ENCODE data around the gene WDR7. TPM values are rescaled to one million over a fixed set of nuclear protein-coding genes. Genes with fewer than 3 reads are reported as not detected.

WDR7 gene
- total and polyA plus RNA-seq, 12 donors = 3.6 to 64.6 (median 24.2) TPM

DNA sequence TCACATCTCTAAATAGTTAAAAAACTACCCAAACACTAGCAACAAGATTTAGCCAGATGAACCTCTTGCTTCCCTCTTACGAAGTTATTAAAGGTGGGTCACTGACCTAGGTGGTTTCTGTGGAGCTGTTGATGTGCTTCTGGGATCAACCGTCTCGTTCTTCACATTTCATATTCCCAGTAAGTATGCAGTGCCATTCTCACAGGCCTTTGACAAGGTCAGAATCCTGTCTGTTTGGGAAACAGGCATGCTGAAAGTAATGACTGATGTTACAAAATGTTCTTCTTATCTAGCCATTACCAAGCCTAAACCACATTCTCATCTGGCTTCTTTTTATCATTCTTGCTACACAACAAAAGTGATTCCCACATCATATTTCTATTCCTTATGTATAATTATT lies 70.3 kb downstream of the WDR7 start:
- DNase-seq = no peak
- peaks cover 0 to 5% of the 10 kb centered on the region in 2 donors for H3K36me3 ChIP-seq (replicated peaks in 1 of 2)
- H3K27ac ChIP-seq = no peak overlapping the region
- H3K4me1 ChIP-seq (replicated peaks in 1 of 2) = no peaks in the 10 kb centered on the region
- no peak overlapping the region for H3K4me3 ChIP-seq
- intact Hi-C loops (cut with DNase I) = no loop called here
- no peaks in the 10 kb centered on the region for H3K9me3 ChIP-seq (replicated peaks in 1 of 3)
- H3K27me3 ChIP-seq = no peaks in the 10 kb centered on the region
- TF ChIP-seq, protein P1, sequence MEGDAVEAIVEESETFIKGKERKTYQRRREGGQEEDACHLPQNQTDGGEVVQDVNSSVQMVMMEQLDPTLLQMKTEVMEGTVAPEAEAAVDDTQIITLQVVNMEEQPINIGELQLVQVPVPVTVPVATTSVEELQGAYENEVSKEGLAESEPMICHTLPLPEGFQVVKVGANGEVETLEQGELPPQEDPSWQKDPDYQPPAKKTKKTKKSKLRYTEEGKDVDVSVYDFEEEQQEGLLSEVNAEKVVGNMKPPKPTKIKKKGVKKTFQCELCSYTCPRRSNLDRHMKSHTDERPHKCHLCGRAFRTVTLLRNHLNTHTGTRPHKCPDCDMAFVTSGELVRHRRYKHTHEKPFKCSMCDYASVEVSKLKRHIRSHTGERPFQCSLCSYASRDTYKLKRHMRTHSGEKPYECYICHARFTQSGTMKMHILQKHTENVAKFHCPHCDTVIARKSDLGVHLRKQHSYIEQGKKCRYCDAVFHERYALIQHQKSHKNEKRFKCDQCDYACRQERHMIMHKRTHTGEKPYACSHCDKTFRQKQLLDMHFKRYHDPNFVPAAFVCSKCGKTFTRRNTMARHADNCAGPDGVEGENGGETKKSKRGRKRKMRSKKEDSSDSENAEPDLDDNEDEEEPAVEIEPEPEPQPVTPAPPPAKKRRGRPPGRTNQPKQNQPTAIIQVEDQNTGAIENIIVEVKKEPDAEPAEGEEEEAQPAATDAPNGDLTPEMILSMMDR (IDR thresholded peaks at IDR 0.05) = no peak
- no peak for TF ChIP-seq POLR2A (IDR thresholded peaks at IDR 0.05)
- 64 to 82% (median 69%) methylated on average over 3 of the region's 3 CpGs for WGBS, 4 donors

DNA sequence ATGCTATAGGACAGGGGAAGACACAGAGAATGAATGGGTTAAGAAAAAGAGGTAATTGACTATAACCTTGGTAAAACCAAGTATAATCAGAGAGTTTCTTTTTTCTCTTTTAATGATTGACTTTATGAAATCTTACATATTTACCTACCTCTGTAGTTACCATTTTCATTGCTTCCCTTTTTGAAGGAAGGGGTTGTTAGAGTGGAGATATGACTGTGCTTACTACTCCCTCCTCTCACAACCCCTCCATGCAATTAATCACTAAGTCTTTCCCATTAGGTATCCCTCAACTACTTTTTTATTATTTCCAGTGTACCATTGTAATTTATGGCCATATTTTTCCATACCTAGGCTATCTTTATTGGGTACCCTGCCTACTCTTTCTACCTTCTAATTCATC lies 71.4 kb downstream of the WDR7 start:
- intact Hi-C loops (cut with DNase I) = no loop called here
- Histone ChIP-seq H3K27me3 (no peaks in the 10 kb centered on the region), H3K36me3 (replicated peaks in 1 of 2) (peaks cover 0 to 5% of the 10 kb centered on the region in 2 donors), H3K4me1 (replicated peaks in 1 of 2) (no peaks in the 10 kb centered on the region), H3K9me3 (replicated peaks in 1 of 3) (no peaks in the 10 kb centered on the region), H3K4me3 (no peak overlapping the region), H3K27ac (no peak overlapping the region)
- TF ChIP-seq, protein P1 (IDR thresholded peaks at IDR 0.05) = no peak
- no peak for TF ChIP-seq POLR2A (IDR thresholded peaks at IDR 0.05)
- DNase-seq = no peak

DNA sequence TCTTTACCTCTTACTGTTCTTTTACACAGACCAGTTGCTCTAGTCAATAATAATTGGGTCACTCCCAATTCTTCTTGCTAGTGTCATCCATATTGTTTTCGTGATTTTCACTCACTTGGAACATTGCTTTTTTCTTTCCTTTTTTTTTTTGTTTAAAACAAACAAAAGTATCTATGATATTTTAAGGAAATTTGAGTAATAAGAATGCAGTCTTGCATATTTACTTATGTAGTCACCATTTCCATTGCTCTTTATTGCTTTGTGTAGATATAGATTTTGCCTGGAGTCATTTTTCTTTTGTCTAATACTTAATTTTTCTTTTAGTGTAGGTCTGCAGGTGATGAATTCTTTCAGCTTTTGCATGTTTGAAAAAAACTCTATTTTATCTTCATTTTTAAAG lies 71.9 kb downstream of the WDR7 start:
- Histone ChIP-seq H3K27ac (no peak overlapping the region), H3K4me3 (no peak overlapping the region), H3K27me3 (no peaks in the 10 kb centered on the region), H3K4me1 (replicated peaks in 1 of 2) (no peaks in the 10 kb centered on the region), H3K9me3 (replicated peaks in 1 of 3) (no peaks in the 10 kb centered on the region), H3K36me3 (replicated peaks in 1 of 2) (peaks cover 0 to 3% of the 10 kb centered on the region in 2 donors)
- WGBS, 4 donors = 94 to 100% (median 98%) methylated on average over 1 of the region's 1 CpG
- intact Hi-C loops (cut with DNase I) = no loop called here
- TF ChIP-seq POLR2A (IDR thresholded peaks at IDR 0.05) = no peak
- TF ChIP-seq, protein P1 (IDR thresholded peaks at IDR 0.05) = no peak
- DNase-seq = no peak

DNA sequence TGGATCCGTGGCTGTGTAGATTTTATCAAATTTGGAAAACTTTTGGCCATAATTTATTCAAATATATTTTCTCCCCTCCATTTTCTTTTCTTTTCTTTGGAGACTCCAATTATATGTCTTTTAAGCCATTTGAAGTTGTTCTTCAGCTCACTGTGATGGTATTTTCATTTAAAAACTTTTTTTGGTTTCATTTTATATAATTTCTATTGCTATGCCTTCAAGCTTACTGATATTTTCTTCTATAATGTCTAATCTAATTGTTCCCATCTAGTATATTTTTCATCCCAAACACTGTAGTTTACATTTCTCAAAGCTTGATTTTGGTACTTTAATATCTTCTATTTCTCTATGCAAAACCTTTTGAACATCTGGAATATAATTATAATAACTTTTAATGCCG lies 72.5 kb downstream of the WDR7 start:
- WGBS, 4 donors = 97 to 98% (median 98%) methylated on average over 2 of the region's 2 CpGs
- H3K9me3 ChIP-seq (replicated peaks in 1 of 3) = no peaks in the 10 kb centered on the region
- H3K4me3 ChIP-seq = no peak overlapping the region
- H3K36me3 ChIP-seq (replicated peaks in 1 of 2) = no peaks in the 10 kb centered on the region
- no peak overlapping the region for H3K27ac ChIP-seq
- H3K4me1 ChIP-seq (replicated peaks in 1 of 2) = no peaks in the 10 kb centered on the region
- H3K27me3 ChIP-seq = no peaks in the 10 kb centered on the region
- no peak for DNase-seq
- no peak for TF ChIP-seq POLR2A (IDR thresholded peaks at IDR 0.05)
- TF ChIP-seq, protein P1 (IDR thresholded peaks at IDR 0.05) = no peak
- intact Hi-C loops (cut with DNase I) = no loop called here
